Measurements from ENCODE around the gene LRRD1.
"Not testable (repeated sequence)": the region's sequence is repeated elsewhere in the genome, so short reads cannot be mapped to it uniquely, and the experiment has no call there.

Gene LRRD1

GRCh38 chr7:92206672-92207071 is 27.7 kb upstream of the LRRD1 start:
- in situ Hi-C loops (cut with HindIII; ENCODE audit: low pct_ligation_motif_present, low sequenced_read_pairs): no loop called here
- no peak for TF ChIP-seq CTCF (IDR thresholded peaks at IDR 0.05; ENCODE audit: low read depth, low read length, missing control alignments)
- H3K36me3 ChIP-seq (replicated peaks): peaks cover 26% of the 10 kb centered on the region
- H3K4me3 ChIP-seq (ENCODE audit: low read depth, low read length): no peak overlapping the region
- H3K27ac ChIP-seq: no peak overlapping the region
- no peaks in the 10 kb centered on the region for H3K27me3 ChIP-seq (replicated peaks)
- no peak for DNase-seq

DNA sequence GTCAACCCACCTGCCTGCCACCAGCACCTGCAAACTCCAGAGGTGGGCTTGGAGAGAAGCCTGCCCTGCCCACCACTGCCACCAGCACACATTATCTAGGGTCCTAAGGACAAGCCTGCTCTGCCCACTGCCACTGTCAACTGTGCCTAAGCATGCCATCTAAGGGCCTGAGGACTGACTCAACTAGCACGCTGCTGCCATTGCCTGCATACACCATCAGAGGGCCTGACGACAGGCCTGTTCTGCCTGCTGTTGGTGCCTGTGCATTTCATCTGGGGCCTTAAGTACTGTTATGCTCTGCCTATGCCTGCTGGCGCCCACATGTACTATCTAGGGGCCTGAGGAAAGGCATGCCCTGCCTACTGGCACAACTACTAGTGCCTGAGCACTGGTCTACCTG is 27.0 kb upstream of the LRRD1 start:
- peaks cover 21% of the 10 kb centered on the region for H3K36me3 ChIP-seq (replicated peaks)
- in situ Hi-C loops (cut with HindIII; ENCODE audit: low pct_ligation_motif_present, low sequenced_read_pairs): no loop called here

DNA sequence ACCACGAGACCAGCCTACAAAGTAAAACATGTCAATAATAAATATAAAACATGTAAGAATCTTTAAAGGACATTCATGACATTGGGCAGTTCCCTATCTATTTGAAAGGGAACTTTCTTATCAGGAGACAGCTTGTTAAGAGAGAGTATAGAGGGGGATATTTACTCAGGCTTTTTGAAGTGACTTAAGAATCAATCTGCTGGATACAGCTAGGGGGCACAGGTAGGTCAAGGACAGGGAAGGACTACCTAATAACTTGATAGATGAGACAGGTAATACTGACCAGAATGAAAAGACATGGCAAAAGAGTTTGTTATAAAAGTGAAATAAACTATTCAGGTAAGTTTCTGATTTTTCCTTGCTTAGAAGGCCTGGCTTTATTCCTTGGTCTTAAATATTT is 21.8 kb upstream of the LRRD1 start:
- no peak overlapping the region for H3K27ac ChIP-seq

More for the DNA sequence above, 27.0 kb upstream of the LRRD1 start:
- no peak overlapping the region for H3K27ac ChIP-seq
- peak; percentile 1 for TF ChIP-seq CTCF (IDR thresholded peaks at IDR 0.05; ENCODE audit: low read depth, low read length, missing control alignments)
- H3K27me3 ChIP-seq (replicated peaks): no peaks in the 10 kb centered on the region
- no peak overlapping the region for H3K4me3 ChIP-seq (ENCODE audit: low read depth, low read length)
- DNase-seq: no peak

DNA sequence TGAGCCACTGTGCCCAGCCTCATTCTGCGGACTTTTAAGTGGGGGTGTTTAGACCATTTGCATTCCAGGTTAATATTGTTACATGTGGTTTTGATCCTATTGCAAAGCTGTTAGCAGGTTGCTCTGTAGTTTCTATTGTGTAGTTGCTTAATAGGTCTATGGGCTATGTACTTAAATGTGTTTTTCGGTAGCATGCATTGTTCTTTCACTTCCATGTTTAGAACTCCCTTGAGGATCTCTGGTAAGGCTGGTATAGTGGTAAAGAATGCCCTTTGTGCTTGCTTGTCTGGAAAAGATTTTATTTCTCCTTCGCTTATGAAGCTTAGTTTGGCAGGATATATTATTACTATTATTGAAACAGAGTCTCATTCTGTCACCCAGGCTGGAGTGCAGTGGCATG is 13.4 kb upstream of the LRRD1 start:
- H3K36me3 ChIP-seq (replicated peaks): no peaks in the 10 kb centered on the region
- H3K27ac ChIP-seq: no peak overlapping the region
- in situ Hi-C loops (cut with HindIII; ENCODE audit: low pct_ligation_motif_present, low sequenced_read_pairs): no loop called here
- no peaks in the 10 kb centered on the region for H3K27me3 ChIP-seq (replicated peaks)
- TF ChIP-seq CTCF (IDR thresholded peaks at IDR 0.05; ENCODE audit: low read depth, low read length, missing control alignments): no peak
- no peak for DNase-seq
- H3K4me3 ChIP-seq (ENCODE audit: low read depth, low read length): no peak overlapping the region

More for the DNA sequence above, 21.8 kb upstream of the LRRD1 start:
- H3K4me3 ChIP-seq (ENCODE audit: low read depth, low read length): no peak overlapping the region
- H3K27me3 ChIP-seq (replicated peaks): no peaks in the 10 kb centered on the region
- DNase-seq: no peak
- TF ChIP-seq CTCF (IDR thresholded peaks at IDR 0.05; ENCODE audit: low read depth, low read length, missing control alignments): no peak
- H3K36me3 ChIP-seq (replicated peaks): peaks cover 12% of the 10 kb centered on the region
- in situ Hi-C loops (cut with HindIII; ENCODE audit: low pct_ligation_motif_present, low sequenced_read_pairs): no loop called here

GRCh38 chr7:92189246-92189645 is 10.3 kb upstream of the LRRD1 start:
- H3K27me3 ChIP-seq (replicated peaks); DNase-seq; H3K27ac ChIP-seq; H3K4me3 ChIP-seq (ENCODE audit: low read depth, low read length); H3K36me3 ChIP-seq (replicated peaks); in situ Hi-C loops (cut with HindIII; ENCODE audit: low pct_ligation_motif_present, low sequenced_read_pairs): not testable (repeated sequence)

- H3K36me3 ChIP-seq (replicated peaks); in situ Hi-C loops (cut with HindIII; ENCODE audit: low pct_ligation_motif_present, low sequenced_read_pairs); H3K27ac ChIP-seq; H3K4me3 ChIP-seq (ENCODE audit: low read depth, low read length); DNase-seq; H3K27me3 ChIP-seq (replicated peaks): not testable (repeated sequence)
Observed at GRCh38 chr7:92184294-92184693, 5.4 kb upstream of the LRRD1 start.

DNA sequence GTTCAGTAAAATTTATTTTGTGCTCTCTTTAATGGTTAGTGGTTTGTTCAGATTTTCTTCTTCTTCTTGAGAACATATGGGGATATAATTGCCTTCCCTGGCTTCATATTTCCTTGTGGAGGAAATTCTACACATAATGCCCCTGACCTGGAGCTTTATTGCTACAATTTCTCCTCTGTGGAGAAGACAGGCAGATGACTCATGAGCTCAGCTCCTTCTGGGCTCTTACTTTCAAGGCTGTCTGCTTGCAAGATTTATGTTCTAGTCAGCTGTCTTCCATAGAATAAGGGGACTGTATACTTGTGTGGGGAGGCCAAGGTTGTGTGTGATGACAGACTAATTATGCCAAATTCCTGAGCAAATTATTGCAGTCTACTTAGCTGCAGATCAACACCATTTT is 1.6 kb downstream of the LRRD1 start:
- Histone ChIP-seq H3K27me3 (replicated peaks) (no peaks in the 10 kb centered on the region), H3K4me3 (ENCODE audit: low read depth, low read length) (no peak overlapping the region), H3K27ac (no peak overlapping the region), H3K36me3 (replicated peaks) (no peaks in the 10 kb centered on the region)
- no peak for TF ChIP-seq CTCF (IDR thresholded peaks at IDR 0.05; ENCODE audit: low read depth, low read length, missing control alignments)
- peak; percentile 37 for DNase-seq
- in situ Hi-C loops (cut with HindIII; ENCODE audit: low pct_ligation_motif_present, low sequenced_read_pairs): no loop called here

- H3K36me3 ChIP-seq (replicated peaks); H3K4me3 ChIP-seq (ENCODE audit: low read depth, low read length); H3K27ac ChIP-seq; H3K27me3 ChIP-seq (replicated peaks); in situ Hi-C loops (cut with HindIII; ENCODE audit: low pct_ligation_motif_present, low sequenced_read_pairs); DNase-seq: not testable (repeated sequence)
Observed at GRCh38 chr7:92169529-92169928, 9.4 kb downstream of the LRRD1 start.

Data from brain microvascular endothelial cell (primary cell).